ENCODE results near the gene GKAP1. TPM values are rescaled to one million over a fixed set of nuclear protein-coding genes. Genes with fewer than 3 reads are reported as not detected.
"Not testable (repeated sequence)": the region's sequence is repeated elsewhere in the genome, so short reads cannot be mapped to it uniquely, and the experiment has no call there.

GKAP1 gene
- total and polyA plus RNA-seq, 4 donors, result 3.2 to 10.9 (median 4.8) TPM

DNA sequence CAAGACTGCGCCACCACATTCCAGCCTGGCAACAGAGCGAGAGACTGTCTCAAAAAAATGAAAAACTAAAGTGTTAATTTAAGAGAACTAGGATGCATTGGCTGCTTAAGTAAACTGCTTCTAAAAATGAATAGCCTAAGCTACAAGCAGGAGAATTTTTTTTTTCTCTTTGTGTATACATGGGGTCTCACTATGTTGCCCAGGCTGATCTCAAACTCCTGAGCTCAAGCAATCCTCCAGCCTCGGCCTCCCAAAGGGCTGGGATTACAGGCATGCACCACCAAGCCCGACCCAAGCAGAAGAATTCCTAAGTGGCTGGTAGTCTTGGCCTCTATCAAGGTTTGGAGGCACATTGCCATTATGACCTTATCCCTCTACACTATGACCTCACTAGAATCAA, 2.4 kb downstream of the GKAP1 start:
- not testable (repeated sequence) for H3K36me3 ChIP-seq (ENCODE audit: control insufficient read depth in 4 of 4, insufficient read depth in 3 of 4, low read depth in 1 of 4, low read length in 3 of 4); H3K9me3 ChIP-seq (ENCODE audit: control insufficient read depth in 4 of 4, low read length in 3 of 4); H3K9ac ChIP-seq (ENCODE audit: low read depth in 1 of 2, low read length in 2 of 2); H3K27ac ChIP-seq (ENCODE audit: low read depth in 1 of 2, low read length in 2 of 2); DNase-seq (ENCODE audit: low spot score); H3K4me3 ChIP-seq (ENCODE audit: low read depth in 1 of 3, low read length in 3 of 3); H3K4me1 ChIP-seq (ENCODE audit: control insufficient read depth in 4 of 4, insufficient read depth in 4 of 4, low read length in 3 of 4); H3K27me3 ChIP-seq (ENCODE audit: control insufficient read depth in 4 of 4, insufficient read depth in 4 of 4, low read length in 3 of 4)
- 99% methylated on average over 4 of the region's 4 CpGs for WGBS

GRCh38 chr9:83809213-83809612, 8.4 kb downstream of the GKAP1 start:
- not testable (repeated sequence) for H3K27me3 ChIP-seq (ENCODE audit: control insufficient read depth in 4 of 4, insufficient read depth in 4 of 4, low read length in 3 of 4); H3K9me3 ChIP-seq (ENCODE audit: control insufficient read depth in 4 of 4, low read length in 3 of 4); H3K9ac ChIP-seq (ENCODE audit: low read depth in 1 of 2, low read length in 2 of 2); H3K27ac ChIP-seq (ENCODE audit: low read depth in 1 of 2, low read length in 2 of 2); H3K4me1 ChIP-seq (ENCODE audit: control insufficient read depth in 4 of 4, insufficient read depth in 4 of 4, low read length in 3 of 4); H3K4me3 ChIP-seq (ENCODE audit: low read depth in 1 of 3, low read length in 3 of 3); DNase-seq (ENCODE audit: low spot score)
- 87% methylated on average over 1 of the region's 1 CpG for WGBS
- H3K36me3 ChIP-seq (ENCODE audit: control insufficient read depth in 4 of 4, insufficient read depth in 3 of 4, low read depth in 1 of 4, low read length in 3 of 4), result peaks cover 2 to 10% (median 6%) of the 10 kb centered on the region in 4 donors

DNA sequence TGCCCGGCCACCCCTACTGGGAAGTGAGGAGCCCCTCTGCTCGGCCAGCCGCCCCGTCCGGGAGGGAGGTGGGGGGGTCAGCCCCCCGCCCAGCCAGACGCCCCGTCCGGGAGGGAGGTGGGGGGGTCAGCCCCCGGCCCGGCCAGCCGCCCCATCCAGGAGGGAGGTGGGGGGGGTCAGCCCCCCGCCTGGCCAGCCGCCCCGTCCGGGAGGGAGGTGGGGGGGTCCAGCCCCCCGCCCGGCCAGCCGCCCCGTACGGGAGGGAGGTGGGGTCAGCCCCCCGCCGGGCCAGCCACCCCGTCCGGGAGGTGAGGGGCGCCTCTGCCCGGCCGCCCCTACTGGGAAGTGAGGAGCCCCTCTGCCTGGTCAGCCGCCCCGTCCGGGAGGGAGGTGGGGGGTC, 13.1 kb downstream of the GKAP1 start:
- H3K4me1 ChIP-seq (ENCODE audit: control insufficient read depth in 4 of 4, insufficient read depth in 4 of 4, low read length in 3 of 4); H3K4me3 ChIP-seq (ENCODE audit: low read depth in 1 of 3, low read length in 3 of 3); H3K9ac ChIP-seq (ENCODE audit: low read depth in 1 of 2, low read length in 2 of 2); H3K9me3 ChIP-seq (ENCODE audit: control insufficient read depth in 4 of 4, low read length in 3 of 4); DNase-seq (ENCODE audit: low spot score); H3K27me3 ChIP-seq (ENCODE audit: control insufficient read depth in 4 of 4, insufficient read depth in 4 of 4, low read length in 3 of 4); H3K27ac ChIP-seq (ENCODE audit: low read depth in 1 of 2, low read length in 2 of 2): not testable (repeated sequence)
- 97% methylated on average over 31 of the region's 31 CpGs for WGBS
- H3K36me3 ChIP-seq (ENCODE audit: control insufficient read depth in 4 of 4, insufficient read depth in 3 of 4, low read depth in 1 of 4, low read length in 3 of 4), result peaks cover 2 to 10% (median 5%) of the 10 kb centered on the region in 4 donors

DNA sequence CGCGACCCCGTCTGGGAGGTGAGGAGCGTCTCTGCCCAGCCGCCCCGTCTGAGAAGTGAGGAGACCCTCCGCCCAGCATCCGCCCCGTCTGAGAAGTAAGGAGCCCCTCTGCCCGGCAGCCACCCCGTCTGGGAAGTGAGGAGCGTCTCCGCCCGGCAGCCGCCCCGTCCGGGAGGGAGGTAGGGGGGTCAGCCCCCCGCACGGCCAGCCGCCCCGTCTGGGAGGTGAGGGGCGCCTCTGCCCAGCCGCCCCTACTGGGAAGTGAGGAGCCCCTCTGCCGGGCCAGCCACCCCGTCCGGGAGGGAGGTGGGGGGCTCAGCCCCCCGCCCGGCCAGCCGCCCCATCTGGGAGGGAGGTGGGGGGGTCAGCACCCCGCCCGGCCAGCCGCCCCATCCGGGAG, 13.6 kb downstream of the GKAP1 start:
- WGBS, result 99% methylated on average over 30 of the region's 33 CpGs

GRCh38 chr9:83800236-83801033, 17.1 kb downstream of the GKAP1 start:
- no peak overlapping the region for H3K9ac ChIP-seq (ENCODE audit: low read depth in 1 of 2, low read length in 2 of 2)
- 95% methylated on average over 13 of the region's 13 CpGs for WGBS
- H3K4me1 ChIP-seq (ENCODE audit: control insufficient read depth in 4 of 4, insufficient read depth in 4 of 4, low read length in 3 of 4), result no peaks in the 10 kb centered on the region
- peaks cover 0 to 21% (median 13%) of the 10 kb centered on the region in 4 donors for H3K36me3 ChIP-seq (ENCODE audit: control insufficient read depth in 4 of 4, insufficient read depth in 3 of 4, low read depth in 1 of 4, low read length in 3 of 4)
- no peak for TF ChIP-seq FOXA1 (IDR thresholded peaks at IDR 0.05)
- TF ChIP-seq SP1 (IDR thresholded peaks at IDR 0.05), result no peak
- no peak for TF ChIP-seq REST (IDR thresholded peaks at IDR 0.05)
- no peak overlapping the region for H3K4me3 ChIP-seq (ENCODE audit: low read depth in 1 of 3, low read length in 3 of 3)
- no peaks in the 10 kb centered on the region for H3K9me3 ChIP-seq (ENCODE audit: control insufficient read depth in 4 of 4, low read length in 3 of 4)
- no peak for DNase-seq (ENCODE audit: low spot score)
- no peak overlapping the region for H3K27ac ChIP-seq (ENCODE audit: low read depth in 1 of 2, low read length in 2 of 2)
- H3K27me3 ChIP-seq (ENCODE audit: control insufficient read depth in 4 of 4, insufficient read depth in 4 of 4, low read length in 3 of 4), result no peaks in the 10 kb centered on the region

More for the DNA sequence above, 13.6 kb downstream of the GKAP1 start:
- not testable (repeated sequence) for H3K27me3 ChIP-seq (ENCODE audit: control insufficient read depth in 4 of 4, insufficient read depth in 4 of 4, low read length in 3 of 4); H3K4me3 ChIP-seq (ENCODE audit: low read depth in 1 of 3, low read length in 3 of 3); H3K9ac ChIP-seq (ENCODE audit: low read depth in 1 of 2, low read length in 2 of 2); H3K4me1 ChIP-seq (ENCODE audit: control insufficient read depth in 4 of 4, insufficient read depth in 4 of 4, low read length in 3 of 4); H3K9me3 ChIP-seq (ENCODE audit: control insufficient read depth in 4 of 4, low read length in 3 of 4); DNase-seq (ENCODE audit: low spot score); H3K27ac ChIP-seq (ENCODE audit: low read depth in 1 of 2, low read length in 2 of 2)
- H3K36me3 ChIP-seq (ENCODE audit: control insufficient read depth in 4 of 4, insufficient read depth in 3 of 4, low read depth in 1 of 4, low read length in 3 of 4), result peaks cover 2 to 12% (median 6%) of the 10 kb centered on the region in 4 donors

Data from liver (tissue), 9 donors.